ENCODE data around the gene SDK2. TPM values are rescaled to one million over a fixed set of nuclear protein-coding genes. Genes with fewer than 3 reads are reported as not detected.

Gene SDK2
- total RNA-seq, 4 donors from 2014 or later, result under 0.01 to 0.49 (median 0.08) TPM

- TF ChIP-seq, protein P1, sequence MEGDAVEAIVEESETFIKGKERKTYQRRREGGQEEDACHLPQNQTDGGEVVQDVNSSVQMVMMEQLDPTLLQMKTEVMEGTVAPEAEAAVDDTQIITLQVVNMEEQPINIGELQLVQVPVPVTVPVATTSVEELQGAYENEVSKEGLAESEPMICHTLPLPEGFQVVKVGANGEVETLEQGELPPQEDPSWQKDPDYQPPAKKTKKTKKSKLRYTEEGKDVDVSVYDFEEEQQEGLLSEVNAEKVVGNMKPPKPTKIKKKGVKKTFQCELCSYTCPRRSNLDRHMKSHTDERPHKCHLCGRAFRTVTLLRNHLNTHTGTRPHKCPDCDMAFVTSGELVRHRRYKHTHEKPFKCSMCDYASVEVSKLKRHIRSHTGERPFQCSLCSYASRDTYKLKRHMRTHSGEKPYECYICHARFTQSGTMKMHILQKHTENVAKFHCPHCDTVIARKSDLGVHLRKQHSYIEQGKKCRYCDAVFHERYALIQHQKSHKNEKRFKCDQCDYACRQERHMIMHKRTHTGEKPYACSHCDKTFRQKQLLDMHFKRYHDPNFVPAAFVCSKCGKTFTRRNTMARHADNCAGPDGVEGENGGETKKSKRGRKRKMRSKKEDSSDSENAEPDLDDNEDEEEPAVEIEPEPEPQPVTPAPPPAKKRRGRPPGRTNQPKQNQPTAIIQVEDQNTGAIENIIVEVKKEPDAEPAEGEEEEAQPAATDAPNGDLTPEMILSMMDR (IDR thresholded peaks at IDR 0.05; ENCODE audit: low read depth), result no peak
These were observed 154.3 kb downstream of the SDK2 start for GRCh38 chr17:73489991-73490390.

GRCh38 chr17:73489333-73489732 is 154.9 kb downstream of the SDK2 start:
- TF ChIP-seq, protein P1 (IDR thresholded peaks at IDR 0.05; ENCODE audit: low read depth), result no peak

GRCh38 chr17:73485130-73485529 is 159.1 kb downstream of the SDK2 start:
- TF ChIP-seq, protein P1 (IDR thresholded peaks at IDR 0.05; ENCODE audit: low read depth), result no peak

DNA sequence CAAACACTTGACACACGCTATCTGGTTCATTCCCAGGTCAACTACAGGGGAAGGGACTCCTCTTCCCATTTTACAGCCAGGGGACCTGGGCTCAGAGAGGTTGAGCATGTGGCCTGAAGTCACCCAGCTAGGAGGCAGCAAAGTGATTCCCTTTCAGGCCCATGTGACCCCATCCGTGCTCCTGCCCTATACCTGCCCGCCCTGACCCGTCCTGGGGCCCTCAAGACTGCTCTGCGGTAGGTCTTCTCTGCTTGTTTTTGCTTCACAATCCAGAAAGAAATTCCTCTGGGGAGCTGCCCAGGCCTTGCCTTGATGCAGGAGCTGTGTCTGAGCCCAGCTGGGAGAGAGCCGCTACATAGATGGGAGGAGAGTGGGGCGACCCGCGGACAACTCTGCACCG is 161.4 kb downstream of the SDK2 start:
- TF ChIP-seq, protein P1 (IDR thresholded peaks at IDR 0.05; ENCODE audit: low read depth), result no peak

GRCh38 chr17:73482251-73482716 is 162.0 kb downstream of the SDK2 start:
- TF ChIP-seq, protein P1 (IDR thresholded peaks at IDR 0.05; ENCODE audit: low read depth), result no peak

DNA sequence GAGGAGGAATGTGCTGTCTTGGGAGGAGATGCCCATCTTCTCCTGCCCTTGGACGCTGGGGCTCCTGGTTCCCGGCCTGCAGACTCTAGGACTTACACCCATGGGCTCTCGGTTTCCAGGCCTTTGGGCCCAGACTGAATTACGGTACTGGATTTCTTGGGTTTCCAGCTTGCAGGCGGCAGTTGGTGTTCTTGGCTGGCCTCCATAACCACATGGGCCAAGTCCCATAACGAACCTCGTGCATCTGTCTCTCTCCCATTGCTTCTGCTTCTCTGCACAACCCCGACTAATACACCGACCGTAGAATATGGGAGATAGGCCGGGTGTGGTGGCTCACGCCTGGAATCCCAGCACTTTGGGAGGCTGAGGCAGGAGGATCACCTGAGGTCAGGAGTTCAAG is 162.6 kb downstream of the SDK2 start:
- TF ChIP-seq, protein P1 (IDR thresholded peaks at IDR 0.05; ENCODE audit: low read depth), result no peak

GRCh38 chr17:73480740-73481139 is 163.5 kb downstream of the SDK2 start:
- TF ChIP-seq, protein P1 (IDR thresholded peaks at IDR 0.05; ENCODE audit: low read depth), result no peak
